ENCODE measurements around the gene TAF11L5. TPM values are rescaled to one million over a fixed set of nuclear protein-coding genes. Genes with fewer than 3 reads are reported as not detected.
"Not testable (repeated sequence)": the region's sequence is repeated elsewhere in the genome, so short reads cannot be mapped to it uniquely, and the experiment has no call there.

Gene TAF11L5
- total RNA-seq (2022) (not detected in 2 replicates), Bru-seq, nascent RNA (not detected), BruChase-seq, experiment 1, labeled RNA remaining after a 6-hour chase (not detected), BruChase-seq, experiment 2, labeled RNA remaining after a 2-hour chase (not detected)
- long read RNA-seq, result 0 reads

GRCh38 chr5:17524935-17525334 lies at the start of gene TAF11L5:
Gene TAF11L5, plus strand, starts transcription at chr5:17525235.
- POLR2A ChIA-PET; BruUV-seq (replicated peaks); intact Hi-C loops (cut with micrococcal nuclease); H3K9me3 Mint-ChIP-seq (ENCODE audit: unreplicated experiment); H3K27ac Mint-ChIP-seq (ENCODE audit: low read depth, unreplicated experiment); H3K4me1 Mint-ChIP-seq (ENCODE audit: insufficient read depth, unreplicated experiment); H3K36me3 Mint-ChIP-seq (ENCODE audit: insufficient read depth, unreplicated experiment); H3K27me3 Mint-ChIP-seq (ENCODE audit: insufficient read depth, unreplicated experiment); CTCF ChIA-PET; H3K4me3 Mint-ChIP-seq (ENCODE audit: unreplicated experiment); DNase-seq (ENCODE audit: unreplicated experiment): not testable (repeated sequence)

GRCh38 chr5:17477043-17477442 lies 48.0 kb upstream of the TAF11L5 start:
- intact Hi-C loops (cut with micrococcal nuclease), result no loop called here
- POLR2A ChIA-PET, result no interaction called here
- H3K4me1 Mint-ChIP-seq (ENCODE audit: insufficient read depth, unreplicated experiment), result no peaks in the 10 kb centered on the region
- no peak for DNase-seq (ENCODE audit: unreplicated experiment)
- H3K4me3 Mint-ChIP-seq (ENCODE audit: unreplicated experiment), result no peak overlapping the region
- no peak for TF ChIP-seq CTCF (IDR thresholded peaks at IDR 0.05; ENCODE audit: unreplicated experiment)
- no peaks in the 10 kb centered on the region for H3K9me3 Mint-ChIP-seq (ENCODE audit: unreplicated experiment)
- H3K27ac Mint-ChIP-seq (ENCODE audit: low read depth, unreplicated experiment), result no peak overlapping the region
- CTCF ChIA-PET, result no interaction called here
- no TSS peak for BruUV-seq (replicated peaks)
- no peaks in the 10 kb centered on the region for H3K36me3 Mint-ChIP-seq (ENCODE audit: insufficient read depth, unreplicated experiment)
- H3K27me3 Mint-ChIP-seq (ENCODE audit: insufficient read depth, unreplicated experiment), result no peaks in the 10 kb centered on the region

GRCh38 chr5:17477573-17478265 lies 47.3 kb upstream of the TAF11L5 start:
- intact Hi-C loops (cut with micrococcal nuclease), result no loop called here
- DNase-seq (ENCODE audit: unreplicated experiment), result no peak
- Mint-ChIP-seq H3K27ac (ENCODE audit: low read depth, unreplicated experiment) (no peak overlapping the region), H3K27me3 (ENCODE audit: insufficient read depth, unreplicated experiment) (no peaks in the 10 kb centered on the region), H3K4me1 (ENCODE audit: insufficient read depth, unreplicated experiment) (no peaks in the 10 kb centered on the region), H3K9me3 (ENCODE audit: unreplicated experiment) (no peaks in the 10 kb centered on the region), H3K4me3 (ENCODE audit: unreplicated experiment) (no peak overlapping the region), H3K36me3 (ENCODE audit: insufficient read depth, unreplicated experiment) (no peaks in the 10 kb centered on the region)
- TF ChIP-seq CTCF (IDR thresholded peaks at IDR 0.05; ENCODE audit: unreplicated experiment), result no peak
- ChIA-PET POLR2A (interaction anchor here (0.6 kb wide), 1 partner anchor 626 kb away, joined by 4 read pairs; no protein-coding TSS in a partner anchor), CTCF (interaction anchor here (0.7 kb wide), 1 partner anchor 406 kb away, joined by 4 read pairs; no protein-coding TSS in a partner anchor)
- BruUV-seq (replicated peaks), result no TSS peak

- POLR2A ChIA-PET, result interaction anchor here (0.6 kb wide), 1 partner anchor 19 kb away, joined by 3 read pairs; no protein-coding TSS in a partner anchor
Measured at GRCh38 chr5:17481378-17481777, 43.7 kb upstream of the TAF11L5 start.

More at GRCh38 chr5:17481378-17481777, 43.7 kb upstream of the TAF11L5 start:
- no TSS peak for BruUV-seq (replicated peaks)
- Mint-ChIP-seq H3K36me3 (ENCODE audit: insufficient read depth, unreplicated experiment) (no peaks in the 10 kb centered on the region), H3K9me3 (ENCODE audit: unreplicated experiment) (no peaks in the 10 kb centered on the region), H3K4me1 (ENCODE audit: insufficient read depth, unreplicated experiment) (peaks cover 2% of the 10 kb centered on the region), H3K27ac (ENCODE audit: low read depth, unreplicated experiment) (no peak overlapping the region), H3K4me3 (ENCODE audit: unreplicated experiment) (no peak overlapping the region), H3K27me3 (ENCODE audit: insufficient read depth, unreplicated experiment) (no peaks in the 10 kb centered on the region)
- intact Hi-C loops (cut with micrococcal nuclease), result no loop called here
- CTCF ChIA-PET, result interaction anchor here (0.6 kb wide), 1 partner anchor 1231 kb away, joined by 3 read pairs; no protein-coding TSS in a partner anchor
- no peak for DNase-seq (ENCODE audit: unreplicated experiment)
- TF ChIP-seq CTCF (IDR thresholded peaks at IDR 0.05; ENCODE audit: unreplicated experiment), result no peak
